IPS-15b (cell line): ENCODE measurements around the gene MYG1.
"Not testable (repeated sequence)": the region's sequence is repeated elsewhere in the genome, so short reads cannot be mapped to it uniquely, and the experiment has no call there.

Source experiments
- H3K27me3 ChIP-seq: one replicate; pipeline ENCODE4 v1.6.1; 2013; ENCODE audit warnings: low read length; ENCODE audit not compliant: control insufficient read depth, insufficient read depth
- H3K36me3 ChIP-seq: one replicate; pipeline ENCODE4 v1.6.1; 2013; ENCODE audit warnings: low read length; ENCODE audit not compliant: control insufficient read depth, insufficient read depth
- H3K4me1 ChIP-seq: one replicate; pipeline ENCODE4 v1.6.1; 2013; ENCODE audit warnings: mild to moderate bottlenecking, low read length; ENCODE audit not compliant: control insufficient read depth, insufficient read depth
- H3K4me3 ChIP-seq: one replicate; pipeline ENCODE4 v1.5.1; 2013; ENCODE audit warnings: low read depth, low read length
- H3K9ac ChIP-seq: one replicate; pipeline ENCODE4 v1.6.1; 2013; ENCODE audit warnings: low read depth, mild to moderate bottlenecking, low read length
- H3K9me3 ChIP-seq: one replicate; pipeline ENCODE4 v1.6.1; 2013; ENCODE audit warnings: mild to moderate bottlenecking, low read length; ENCODE audit not compliant: control insufficient read depth, insufficient read depth

The MYG1 gene

DNA sequence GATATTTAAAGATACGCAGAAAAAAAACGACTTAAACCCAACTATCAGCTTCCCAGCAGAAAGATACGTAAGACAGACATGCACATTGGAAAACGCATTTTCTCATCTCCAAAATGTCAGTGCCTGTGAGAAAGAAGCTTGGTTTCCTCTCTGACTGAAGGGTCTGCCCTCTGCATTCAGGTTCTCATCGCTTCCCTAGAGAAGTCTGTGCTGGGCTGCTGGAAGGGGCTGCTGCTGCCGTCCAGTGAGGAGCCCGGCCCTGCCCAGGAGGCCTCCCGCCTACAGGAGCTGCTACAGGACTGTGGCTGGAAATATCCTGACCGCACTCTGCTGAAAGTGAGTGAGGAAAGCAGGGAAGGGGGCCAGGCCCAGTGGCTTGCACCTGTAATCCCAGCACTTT is 8.8 kb upstream of the MYG1 start:
- peaks cover 55% of the 10 kb centered on the region for H3K36me3 ChIP-seq
- H3K4me3 ChIP-seq, result no peak overlapping the region
- H3K27me3 ChIP-seq, result no peaks in the 10 kb centered on the region
- no peaks in the 10 kb centered on the region for H3K9me3 ChIP-seq
- H3K9ac ChIP-seq, result no peak overlapping the region
- H3K4me1 ChIP-seq, result no peaks in the 10 kb centered on the region

DNA sequence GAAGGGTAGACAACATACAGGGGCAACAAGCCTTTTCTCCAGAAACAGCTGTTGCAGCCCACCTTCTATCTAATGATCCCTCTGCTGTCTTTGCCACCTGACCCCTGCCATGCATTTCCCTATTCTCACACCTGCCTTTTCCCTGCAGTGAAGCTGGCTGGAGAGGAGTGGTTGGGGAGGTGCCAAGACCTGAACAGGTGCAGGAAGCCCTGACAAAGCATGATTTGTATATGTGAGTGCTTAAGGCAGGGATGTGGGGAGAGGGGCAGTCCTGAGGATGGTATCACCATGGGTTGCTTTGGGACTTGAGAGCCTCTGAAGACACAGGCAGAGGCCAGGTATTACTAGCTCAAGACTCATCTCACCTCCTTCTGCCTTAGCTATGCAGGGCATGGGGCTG is 7.1 kb upstream of the MYG1 start:
- H3K27me3 ChIP-seq, result no peaks in the 10 kb centered on the region
- H3K4me3 ChIP-seq, result no peak overlapping the region
- no peaks in the 10 kb centered on the region for H3K9me3 ChIP-seq
- no peak overlapping the region for H3K9ac ChIP-seq
- no peaks in the 10 kb centered on the region for H3K4me1 ChIP-seq
- peaks cover 48% of the 10 kb centered on the region for H3K36me3 ChIP-seq

DNA sequence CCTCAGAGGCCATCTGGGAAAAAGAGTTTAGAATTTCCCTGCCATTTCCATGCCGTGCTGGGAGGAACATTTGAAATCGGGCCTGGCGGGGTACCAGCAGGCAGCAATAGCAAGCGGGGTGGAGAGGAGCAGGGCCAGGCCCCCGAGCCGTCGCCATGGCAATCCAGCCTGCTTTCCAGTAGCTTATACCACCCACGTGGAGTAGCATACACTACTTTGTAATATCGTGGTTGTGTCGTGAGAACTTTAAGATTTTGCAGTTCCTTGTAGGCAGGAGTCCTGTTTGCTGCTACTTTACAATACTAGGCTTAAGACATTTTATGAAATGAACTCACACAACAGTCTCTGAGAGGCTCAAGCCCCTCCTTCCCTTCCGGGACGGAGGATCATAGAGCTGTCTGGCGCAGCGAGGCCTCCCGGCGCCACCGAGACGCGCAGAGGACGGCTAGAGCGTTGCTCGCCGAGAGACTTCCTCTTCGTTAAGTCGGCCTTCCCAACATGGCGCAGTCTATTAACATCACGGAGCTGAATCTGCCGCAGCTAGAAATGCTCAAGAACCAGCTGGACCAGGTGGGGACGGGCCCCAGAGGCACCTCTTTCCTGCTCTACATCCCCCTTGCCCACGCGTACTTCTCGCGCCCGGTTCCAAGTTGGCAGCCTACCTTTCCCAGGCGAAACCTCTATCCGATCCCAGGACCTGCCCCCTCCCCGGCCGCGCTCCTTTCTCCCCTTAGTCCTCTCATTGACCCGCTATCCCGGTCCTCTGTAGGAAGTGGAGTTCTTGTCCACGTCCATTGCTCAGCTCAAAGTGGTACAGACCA is 4.2 kb upstream of the MYG1 start, which contains the start of gene PFDN5:
PFDN5 (plus strand) TSS at position 473 of the 821 bp plus-strand sequence; CDS start at position 499, 26 bp downstream.
- Histone ChIP-seq H3K27me3 (no peaks in the 10 kb centered on the region), H3K4me3 (peak within 1 kb of the TSS; percentile 84), H3K36me3 (peaks cover 33% of the 10 kb centered on the region), H3K4me1 (no peaks in the 10 kb centered on the region), H3K9ac (peak within 1 kb of the TSS; percentile 88), H3K9me3 (no peaks in the 10 kb centered on the region)

DNA sequence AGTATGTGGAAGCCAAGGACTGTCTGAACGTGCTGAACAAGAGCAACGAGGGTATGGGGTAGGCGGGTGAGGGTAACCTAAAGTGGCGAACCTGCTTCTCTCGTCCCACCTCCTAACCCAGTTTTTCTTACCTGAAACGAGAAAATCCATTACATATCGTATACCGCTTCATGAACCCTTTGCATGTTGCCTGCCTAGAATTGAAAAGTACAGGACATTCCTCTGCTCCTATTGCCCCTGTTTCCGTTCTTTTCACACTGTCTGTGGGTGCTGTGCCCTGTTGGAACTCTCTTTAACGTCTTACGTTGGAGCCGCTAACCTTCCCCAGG is 3.6 kb upstream of the MYG1 start:
- Histone ChIP-seq H3K4me1 (no peaks in the 10 kb centered on the region), H3K9me3 (no peaks in the 10 kb centered on the region), H3K36me3 (peaks cover 29% of the 10 kb centered on the region), H3K27me3 (no peaks in the 10 kb centered on the region), H3K9ac (peak overlapping the region; percentile 88), H3K4me3 (peak overlapping the region; percentile 84)

DNA sequence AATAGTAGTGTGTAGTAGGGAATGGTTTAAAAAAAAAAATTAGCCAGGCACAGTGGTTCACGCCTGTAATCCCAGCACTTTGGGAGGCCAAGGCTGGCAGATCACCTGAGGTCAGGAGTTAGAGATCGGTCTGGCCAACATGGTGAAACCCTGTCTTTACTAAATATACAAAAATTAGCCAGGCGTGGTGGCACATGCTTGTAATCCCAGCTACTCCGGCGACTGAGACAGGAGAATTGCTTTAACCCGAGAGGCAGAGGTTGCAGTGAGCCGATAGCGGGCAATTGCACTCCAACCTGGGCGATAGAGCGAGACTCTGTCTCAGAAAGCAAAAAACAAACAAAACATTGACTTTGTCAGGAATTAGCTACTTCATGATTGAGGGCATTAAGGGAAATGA is 2.4 kb upstream of the MYG1 start:
- H3K4me3 ChIP-seq, H3K27me3 ChIP-seq, H3K9me3 ChIP-seq, H3K9ac ChIP-seq, H3K4me1 ChIP-seq: not testable (repeated sequence)
- H3K36me3 ChIP-seq, result peaks cover 25% of the 10 kb centered on the region

DNA sequence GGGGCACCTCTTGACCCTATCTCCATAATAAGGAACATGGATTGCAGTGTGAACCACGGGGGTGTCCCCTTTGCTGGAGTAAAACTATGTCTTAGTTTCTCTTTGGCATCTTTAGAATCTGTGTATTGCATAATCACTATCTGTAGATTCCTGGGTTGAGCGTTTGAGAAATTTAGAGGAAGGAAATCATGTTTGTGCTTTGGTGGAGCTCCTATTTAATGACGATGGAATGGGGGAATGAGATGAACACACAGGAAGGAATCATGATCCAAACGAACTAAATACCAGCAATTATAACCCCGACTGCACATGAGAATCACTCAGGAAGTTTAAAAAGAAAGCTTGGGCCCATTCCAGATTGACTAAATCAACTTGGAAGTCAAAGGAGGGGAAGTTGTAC is 1.3 kb upstream of the MYG1 start:
- Histone ChIP-seq H3K9ac (no peak overlapping the region), H3K4me1 (no peaks in the 10 kb centered on the region), H3K27me3 (no peaks in the 10 kb centered on the region), H3K4me3 (no peak overlapping the region), H3K9me3 (no peaks in the 10 kb centered on the region), H3K36me3 (peaks cover 17% of the 10 kb centered on the region)

DNA sequence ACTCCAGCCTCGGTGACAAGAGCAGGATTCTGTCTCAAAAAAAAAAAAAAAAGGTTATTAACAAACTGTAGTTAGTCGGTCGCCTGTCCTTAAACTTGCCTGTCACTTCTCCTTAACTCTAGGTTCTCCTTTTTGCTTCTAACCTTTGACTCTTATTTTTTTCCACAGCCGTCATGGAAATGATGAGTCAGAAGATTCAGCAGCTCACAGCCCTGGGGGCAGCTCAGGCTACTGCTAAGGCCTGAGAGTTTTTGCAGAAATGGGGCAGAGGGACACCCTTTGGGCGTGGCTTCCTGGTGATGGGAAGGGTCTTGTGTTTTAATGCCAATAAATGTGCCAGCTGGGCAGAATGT is 418 bp upstream of the MYG1 start:
- Histone ChIP-seq H3K27me3 (no peaks in the 10 kb centered on the region), H3K4me3 (peak overlapping the region; percentile 96), H3K9ac (no peak overlapping the region), H3K9me3 (no peaks in the 10 kb centered on the region), H3K4me1 (no peaks in the 10 kb centered on the region), H3K36me3 (peaks cover 18% of the 10 kb centered on the region)

DNA sequence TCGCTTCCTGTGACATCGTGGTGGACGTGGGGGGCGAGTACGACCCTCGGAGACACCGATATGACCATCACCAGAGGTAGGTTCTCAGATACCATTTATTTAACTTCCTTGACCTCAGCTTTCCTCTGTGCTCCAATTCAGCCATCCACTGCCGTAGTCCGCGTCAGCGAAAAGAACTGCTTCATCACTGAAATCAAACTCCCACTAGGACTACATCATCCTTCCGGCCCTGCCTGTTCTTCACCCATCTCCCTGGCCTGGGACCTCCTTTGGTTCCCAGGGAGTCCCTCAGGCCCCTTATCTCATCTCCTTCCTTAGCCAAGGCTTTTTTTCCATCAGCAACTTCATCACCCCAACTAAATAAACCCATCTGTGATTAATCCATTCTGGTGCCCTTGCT is 692 bp downstream of the MYG1 start:
- peaks cover 18% of the 10 kb centered on the region for H3K36me3 ChIP-seq
- H3K4me3 ChIP-seq, result peak overlapping the region; percentile 96
- no peaks in the 10 kb centered on the region for H3K27me3 ChIP-seq
- H3K9me3 ChIP-seq, result no peaks in the 10 kb centered on the region
- peak overlapping the region; percentile 93 for H3K9ac ChIP-seq
- H3K4me1 ChIP-seq, result no peaks in the 10 kb centered on the region

DNA sequence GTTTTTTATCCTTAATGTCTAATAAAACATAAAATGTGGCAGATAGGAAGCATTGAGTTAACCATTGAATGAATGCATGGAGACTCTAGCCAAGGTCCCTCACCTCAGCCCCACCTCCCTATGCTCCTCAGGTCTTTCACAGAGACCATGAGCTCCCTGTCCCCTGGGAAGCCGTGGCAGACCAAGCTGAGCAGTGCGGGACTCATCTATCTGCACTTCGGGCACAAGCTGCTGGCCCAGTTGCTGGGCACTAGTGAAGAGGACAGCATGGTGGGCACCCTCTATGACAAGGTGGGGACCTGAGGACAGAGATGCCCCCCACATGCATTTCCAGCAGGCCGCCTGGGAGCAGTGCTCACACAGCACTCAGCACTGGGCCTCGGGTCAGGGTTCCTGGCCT is 3.4 kb downstream of the MYG1 start:
- Histone ChIP-seq H3K36me3 (peaks cover 35% of the 10 kb centered on the region), H3K27me3 (no peaks in the 10 kb centered on the region), H3K4me3 (no peak overlapping the region), H3K9ac (no peak overlapping the region), H3K4me1 (no peaks in the 10 kb centered on the region), H3K9me3 (no peaks in the 10 kb centered on the region)

DNA sequence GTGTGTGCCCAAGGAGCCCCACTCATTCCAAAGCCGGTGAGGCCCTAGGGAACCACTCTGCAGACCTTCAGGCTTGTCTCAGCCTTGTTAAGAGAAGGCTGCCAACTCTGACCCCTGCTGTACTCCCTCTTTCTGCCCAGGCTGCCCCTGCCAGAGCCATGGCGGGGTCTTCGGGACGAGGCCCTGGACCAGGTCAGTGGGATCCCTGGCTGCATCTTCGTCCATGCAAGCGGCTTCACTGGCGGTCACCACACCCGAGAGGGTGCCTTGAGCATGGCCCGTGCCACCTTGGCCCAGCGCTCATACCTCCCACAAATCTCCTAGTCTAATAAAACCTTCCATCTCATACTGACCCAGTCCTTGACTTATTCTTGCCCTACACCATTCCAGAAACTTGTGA is 7.3 kb downstream of the MYG1 start:
- Histone ChIP-seq H3K9me3 (no peaks in the 10 kb centered on the region), H3K4me3 (no peak overlapping the region), H3K36me3 (peaks cover 42% of the 10 kb centered on the region), H3K9ac (no peak overlapping the region), H3K4me1 (no peaks in the 10 kb centered on the region), H3K27me3 (no peaks in the 10 kb centered on the region)

DNA sequence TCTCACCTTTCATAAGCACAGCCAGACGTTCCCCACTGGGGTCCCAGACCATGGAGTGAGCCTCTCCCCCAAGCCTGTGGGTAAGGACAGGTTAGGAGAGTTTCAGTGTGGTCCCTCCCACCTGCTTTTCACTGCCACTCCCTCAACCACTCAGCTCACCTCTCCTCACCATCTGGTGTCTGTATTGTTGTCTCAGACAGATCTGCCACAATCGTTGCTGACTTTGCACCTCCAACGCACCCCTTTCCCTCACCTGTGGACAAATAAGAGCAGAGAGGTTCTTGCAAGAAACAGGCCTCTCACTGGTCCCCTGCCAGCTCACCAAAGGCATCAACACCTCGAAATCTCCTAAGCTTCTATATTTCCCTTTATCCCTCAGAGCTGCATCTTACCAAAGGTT is 8.8 kb downstream of the MYG1 start:
- H3K4me1 ChIP-seq, result no peaks in the 10 kb centered on the region
- no peaks in the 10 kb centered on the region for H3K9me3 ChIP-seq
- peaks cover 39% of the 10 kb centered on the region for H3K36me3 ChIP-seq
- H3K9ac ChIP-seq, result no peak overlapping the region
- no peaks in the 10 kb centered on the region for H3K27me3 ChIP-seq
- no peak overlapping the region for H3K4me3 ChIP-seq

DNA sequence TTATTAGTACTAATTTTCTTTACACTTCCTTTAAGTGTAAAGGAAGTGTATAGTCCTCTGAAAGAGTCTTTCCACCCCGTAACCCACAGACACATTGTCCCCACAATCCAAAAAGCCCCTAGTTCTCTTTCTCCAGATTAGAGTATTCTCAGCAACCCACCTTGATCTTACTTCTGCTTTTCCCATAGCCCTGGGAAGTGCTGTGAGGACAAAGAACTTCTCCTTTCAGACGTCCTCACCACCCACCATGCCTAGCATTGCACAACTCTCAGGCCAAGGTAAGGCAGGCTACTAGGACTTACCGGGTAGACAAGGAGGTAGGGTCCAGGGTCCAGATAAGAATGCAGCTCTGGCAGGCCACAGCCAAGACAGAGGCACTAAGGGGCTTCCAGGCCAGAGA is 14.5 kb downstream of the MYG1 start:
- Histone ChIP-seq H3K9me3 (no peaks in the 10 kb centered on the region), H3K27me3 (no peaks in the 10 kb centered on the region), H3K4me1 (no peaks in the 10 kb centered on the region), H3K36me3 (peaks cover 22% of the 10 kb centered on the region), H3K9ac (no peak overlapping the region), H3K4me3 (no peak overlapping the region)
